IPS-NIHi11 (cell line): ENCODE data around the gene DMRT1.

Source experiments
- DNase-seq: peaks from one replicate; pipeline ENCODE4 v3.0.0; 2012; ENCODE audit warnings: mixed read lengths, low spot score

Gene DMRT1

DNA sequence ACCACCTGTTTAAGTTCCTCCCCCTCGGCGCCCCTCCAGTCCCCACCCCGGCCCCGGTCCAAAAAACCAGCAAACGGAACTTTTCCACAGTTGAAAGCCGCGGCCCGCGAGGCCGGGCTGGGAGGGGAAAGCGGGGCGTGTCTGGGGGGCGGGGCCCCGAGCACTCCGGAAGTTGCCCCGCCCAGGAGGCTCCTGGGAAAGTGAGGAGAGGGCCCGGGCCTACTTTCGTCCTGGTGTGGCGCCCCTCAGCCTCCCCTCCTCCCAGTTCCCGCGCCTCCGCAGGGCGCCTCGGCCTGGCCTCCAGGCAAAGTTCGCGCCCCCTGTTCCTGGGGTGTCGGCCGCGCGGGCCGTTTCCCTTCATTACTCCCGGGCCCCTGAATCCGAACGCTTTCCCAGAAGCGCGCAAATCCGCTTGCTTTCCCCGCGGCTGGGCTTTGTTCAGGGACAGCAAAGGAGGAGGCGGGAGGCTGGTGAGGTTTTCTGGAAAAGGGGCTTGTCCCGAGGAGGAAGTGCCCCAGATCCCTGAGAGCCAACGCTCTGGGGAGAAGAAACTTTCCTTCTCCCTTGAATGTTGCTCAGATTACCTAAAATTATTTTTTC, 130.5 kb downstream of the DMRT1 start:
- peak; percentile 83 for DNase-seq

DNA sequence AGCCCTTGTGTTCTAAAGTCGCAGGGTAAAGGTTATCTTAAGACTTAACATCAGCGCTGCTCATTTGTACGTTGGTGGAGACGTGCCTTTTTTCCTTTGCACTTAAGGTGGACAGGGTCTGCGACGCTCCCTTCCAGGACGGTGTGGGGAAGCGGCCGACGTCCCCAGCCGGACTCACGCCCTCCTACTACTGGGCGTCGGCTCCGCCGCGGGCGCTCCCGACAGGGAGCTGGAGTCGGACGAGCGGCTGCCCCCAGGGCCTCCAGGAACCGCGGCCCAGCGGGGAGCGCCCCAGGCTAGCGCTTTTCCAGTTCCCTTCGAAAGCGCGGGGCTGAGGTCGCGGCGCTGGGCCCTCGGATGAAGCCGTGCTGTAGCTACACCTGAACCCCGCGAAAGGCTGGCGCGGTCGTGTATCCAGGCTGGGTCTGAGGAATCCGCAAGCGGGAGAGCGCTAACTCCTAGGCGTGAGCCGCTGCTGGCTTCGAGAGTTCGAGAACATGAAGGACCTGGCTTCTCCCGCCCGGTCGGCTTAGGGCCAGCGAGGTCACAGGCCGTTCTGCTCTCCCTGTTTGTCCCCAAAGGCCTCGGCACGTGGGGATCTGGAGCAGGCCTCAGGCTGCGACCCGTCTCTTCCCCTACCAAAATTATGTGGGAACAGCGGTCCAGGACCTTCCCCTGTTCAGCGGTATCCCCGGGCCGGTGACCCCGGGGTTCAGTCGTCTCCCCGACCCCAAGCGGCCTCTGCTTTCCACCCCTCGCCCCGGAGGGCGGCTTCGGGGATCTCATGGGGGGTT, 131.2 kb downstream of the DMRT1 start:
- DNase-seq = no peak

DNA sequence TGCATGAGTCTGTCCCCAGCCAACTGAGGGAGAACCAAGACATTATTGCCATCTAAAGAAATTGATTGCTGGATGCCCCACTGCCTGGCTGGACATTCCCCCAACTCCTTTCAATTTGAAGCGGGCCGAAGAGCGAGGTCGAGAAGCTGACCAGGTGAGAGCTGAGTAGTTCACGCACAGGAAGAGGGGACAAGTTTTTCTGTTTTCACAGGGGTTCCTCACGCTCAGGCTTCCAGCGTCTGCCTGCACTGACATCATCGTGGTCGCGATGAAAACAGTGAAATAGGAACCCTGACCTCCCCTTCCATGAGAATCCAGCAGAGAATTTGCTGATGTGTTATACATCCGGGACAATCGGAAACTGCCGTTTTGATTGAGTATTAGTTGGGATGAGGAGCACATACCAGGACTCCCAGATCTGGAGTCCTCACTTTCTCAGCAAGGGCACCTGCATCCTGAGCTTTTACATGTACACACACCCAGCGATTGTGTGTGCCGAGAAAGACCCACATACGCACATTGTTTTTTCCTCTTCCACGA, 131.9 kb downstream of the DMRT1 start:
- no peak for DNase-seq

DNA sequence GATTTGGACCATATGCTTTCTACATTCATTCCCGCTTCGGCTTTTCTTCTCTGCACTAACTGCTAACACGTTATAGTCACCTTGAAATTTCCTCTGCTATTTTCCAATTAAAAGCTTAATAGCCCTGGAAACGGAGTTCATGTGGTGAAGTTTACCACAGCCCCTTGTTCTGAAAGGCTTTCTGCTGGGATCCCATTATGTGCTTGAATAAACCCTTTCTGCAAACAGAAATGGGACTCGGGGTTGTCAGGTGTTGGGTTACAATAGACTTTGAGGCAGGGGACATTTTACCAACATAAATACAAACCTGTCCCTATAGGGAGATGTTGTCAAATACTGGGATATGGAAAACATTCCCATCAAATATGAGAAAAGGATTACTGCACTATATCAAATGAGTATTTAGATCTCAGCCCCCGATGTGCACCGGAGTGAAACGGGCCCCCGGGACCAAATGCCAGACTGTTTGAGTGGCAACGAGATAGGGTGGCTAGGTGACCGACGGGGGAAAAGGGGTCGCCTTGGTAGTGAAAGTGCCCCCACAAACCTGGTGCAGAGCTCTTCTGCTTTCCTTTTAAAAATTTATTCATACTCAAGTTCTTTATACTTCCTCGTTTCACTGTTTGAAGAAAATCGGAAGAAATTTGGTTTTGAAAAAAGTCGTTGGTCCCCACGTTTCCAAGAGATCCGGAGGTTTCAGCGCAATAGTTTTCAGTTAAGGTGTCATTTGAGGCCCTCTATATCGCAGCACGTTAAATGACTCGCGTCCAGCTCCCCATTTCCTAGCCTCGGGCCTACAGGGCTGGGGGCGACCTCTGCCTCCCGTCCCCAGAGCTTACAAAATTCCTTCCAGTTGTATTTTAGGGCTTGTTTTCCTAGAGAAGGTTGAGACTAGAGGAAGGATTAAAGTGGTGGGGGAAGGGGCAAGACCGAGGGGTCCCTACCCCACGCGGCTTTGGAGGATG, 132.8 kb downstream of the DMRT1 start:
- no peak for DNase-seq

DNA sequence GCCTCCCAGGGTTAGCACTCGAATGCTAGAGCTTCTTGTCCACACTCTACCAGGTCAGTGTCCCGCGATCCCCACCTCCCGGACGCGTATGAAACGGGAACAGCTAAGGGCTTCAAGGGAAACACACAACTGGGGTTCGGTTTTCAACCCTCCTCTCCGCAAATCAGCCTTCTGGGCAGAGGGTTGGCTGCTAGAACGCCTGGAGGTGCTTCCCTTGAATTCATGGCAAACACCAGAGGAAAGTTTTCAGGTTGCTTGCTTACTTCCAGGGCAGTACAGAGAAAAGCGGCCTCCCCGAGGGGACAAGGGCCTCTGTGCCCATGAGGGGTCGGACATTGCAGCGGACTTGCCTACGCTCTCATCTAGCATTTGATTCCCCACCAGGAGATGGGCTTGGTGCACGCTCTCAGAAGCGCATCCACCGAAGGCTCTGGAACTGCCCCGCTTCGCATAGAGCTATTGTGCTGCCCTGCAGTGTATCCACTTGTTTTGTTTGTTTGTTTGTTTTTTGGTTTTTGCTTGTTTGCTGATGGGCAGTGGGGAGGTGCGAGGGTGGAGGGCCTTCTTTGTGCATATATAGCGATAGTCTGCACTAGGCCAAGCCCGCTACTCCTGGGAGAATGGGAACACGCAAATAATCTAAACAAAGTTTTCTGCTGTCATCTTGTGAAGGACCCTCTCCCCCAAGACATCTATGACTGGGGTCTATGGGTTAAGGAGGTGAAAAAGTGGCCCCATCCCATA, 133.7 kb downstream of the DMRT1 start:
- DNase-seq = no peak

DNA sequence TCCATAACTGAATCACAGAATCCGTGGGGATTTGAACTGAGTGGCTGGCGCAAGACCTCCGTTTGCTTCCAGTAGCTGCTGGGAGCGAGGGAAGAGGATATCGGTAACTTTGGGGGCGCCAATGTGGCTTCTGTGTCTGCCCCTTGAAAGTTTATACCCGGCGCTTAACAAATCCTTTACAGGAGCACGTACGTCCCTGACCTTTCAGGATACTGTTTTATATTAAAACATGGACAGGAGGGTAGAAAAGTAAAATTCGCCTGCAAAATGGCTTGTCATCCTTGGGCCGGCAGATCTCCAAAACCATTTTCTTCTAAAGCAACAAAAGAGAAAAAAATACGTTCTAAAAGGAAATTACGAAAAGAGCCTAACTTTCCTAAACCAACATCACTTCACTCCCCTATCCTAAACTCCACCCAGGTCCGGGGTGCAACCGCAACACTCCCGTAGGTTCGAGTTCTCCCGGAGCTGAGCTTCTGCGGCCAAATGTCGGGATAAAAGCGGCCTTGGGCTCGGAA, 134.3 kb downstream of the DMRT1 start:
- no peak for DNase-seq

DNA sequence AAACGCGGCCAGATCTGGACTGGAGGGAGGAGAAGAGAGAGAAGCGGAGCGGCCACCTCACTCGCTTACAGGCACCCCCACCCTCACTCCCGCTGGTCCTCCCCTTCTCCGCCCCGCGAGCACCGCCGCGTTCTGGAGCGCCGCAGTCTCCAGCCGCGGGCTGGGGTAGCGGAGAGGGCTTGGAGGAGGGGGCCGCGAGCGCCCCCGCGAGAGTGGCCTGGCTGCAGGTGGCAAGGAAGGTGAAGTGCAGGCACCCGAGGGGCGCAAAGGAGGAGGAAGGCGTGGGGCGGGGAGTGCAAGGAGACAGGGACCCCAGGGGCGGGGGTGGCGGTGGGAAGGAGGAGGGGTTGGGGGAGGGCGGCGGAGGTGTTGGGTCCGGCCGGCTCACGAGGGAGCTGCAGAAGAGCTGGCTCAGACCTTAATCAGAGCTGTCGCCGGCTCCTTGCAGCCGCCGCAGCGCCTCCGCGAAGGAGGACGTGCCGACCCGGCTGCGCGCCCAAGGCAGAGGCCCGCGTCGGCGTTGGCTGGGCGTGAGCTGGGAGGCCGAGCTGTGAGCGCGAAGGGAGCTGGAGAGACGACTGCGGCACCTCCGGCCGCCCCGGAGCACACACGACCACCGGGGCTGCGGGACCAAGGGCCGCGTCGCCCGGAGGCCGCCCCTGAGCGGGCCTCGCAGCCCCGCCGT, 134.9 kb downstream of the DMRT1 start, which contains the start of gene DMRT3:
TSS of gene DMRT3 (plus strand) at position 398 of the 685 bp plus-strand sequence. CDS start 347 bp downstream, outside the sequence.
- peak; percentile 79 for DNase-seq

DNA sequence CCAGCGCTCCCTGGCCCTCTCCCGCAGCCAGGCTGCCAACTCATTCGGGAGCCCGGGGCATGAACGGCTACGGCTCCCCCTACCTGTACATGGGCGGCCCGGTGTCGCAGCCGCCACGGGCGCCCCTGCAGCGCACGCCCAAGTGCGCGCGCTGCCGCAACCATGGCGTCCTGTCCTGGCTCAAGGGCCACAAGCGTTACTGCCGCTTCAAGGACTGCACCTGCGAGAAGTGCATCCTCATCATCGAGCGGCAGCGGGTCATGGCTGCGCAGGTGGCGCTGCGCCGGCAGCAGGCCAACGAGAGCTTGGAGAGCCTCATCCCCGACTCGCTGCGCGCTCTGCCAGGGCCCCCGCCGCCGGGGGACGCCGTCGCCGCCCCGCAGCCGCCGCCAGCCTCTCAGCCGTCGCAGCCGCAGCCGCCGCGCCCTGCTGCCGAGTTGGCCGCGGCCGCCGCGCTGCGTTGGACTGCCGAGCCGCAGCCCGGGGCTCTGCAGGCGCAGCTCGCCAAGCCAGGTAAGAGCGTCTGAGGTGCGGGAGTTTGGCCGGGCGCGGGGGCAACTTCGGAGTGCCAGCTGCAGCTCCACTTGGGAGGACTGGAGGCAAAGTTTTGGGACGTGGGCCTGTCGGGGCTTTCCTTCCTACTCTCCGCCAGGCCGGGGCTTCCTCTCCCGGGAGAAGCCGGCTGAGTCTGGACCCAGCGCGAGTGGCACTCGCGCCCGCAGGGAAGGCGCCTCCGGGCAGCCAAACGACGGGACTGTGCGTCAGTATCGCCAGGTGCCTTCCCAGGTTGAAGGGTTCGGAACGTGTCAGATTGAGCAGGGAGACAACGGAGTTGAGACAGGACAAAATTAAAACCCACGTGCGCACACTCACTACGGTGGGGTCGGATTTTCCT, 135.7 kb downstream of the DMRT1 start:
- DNase-seq = peak; percentile 68

DNA sequence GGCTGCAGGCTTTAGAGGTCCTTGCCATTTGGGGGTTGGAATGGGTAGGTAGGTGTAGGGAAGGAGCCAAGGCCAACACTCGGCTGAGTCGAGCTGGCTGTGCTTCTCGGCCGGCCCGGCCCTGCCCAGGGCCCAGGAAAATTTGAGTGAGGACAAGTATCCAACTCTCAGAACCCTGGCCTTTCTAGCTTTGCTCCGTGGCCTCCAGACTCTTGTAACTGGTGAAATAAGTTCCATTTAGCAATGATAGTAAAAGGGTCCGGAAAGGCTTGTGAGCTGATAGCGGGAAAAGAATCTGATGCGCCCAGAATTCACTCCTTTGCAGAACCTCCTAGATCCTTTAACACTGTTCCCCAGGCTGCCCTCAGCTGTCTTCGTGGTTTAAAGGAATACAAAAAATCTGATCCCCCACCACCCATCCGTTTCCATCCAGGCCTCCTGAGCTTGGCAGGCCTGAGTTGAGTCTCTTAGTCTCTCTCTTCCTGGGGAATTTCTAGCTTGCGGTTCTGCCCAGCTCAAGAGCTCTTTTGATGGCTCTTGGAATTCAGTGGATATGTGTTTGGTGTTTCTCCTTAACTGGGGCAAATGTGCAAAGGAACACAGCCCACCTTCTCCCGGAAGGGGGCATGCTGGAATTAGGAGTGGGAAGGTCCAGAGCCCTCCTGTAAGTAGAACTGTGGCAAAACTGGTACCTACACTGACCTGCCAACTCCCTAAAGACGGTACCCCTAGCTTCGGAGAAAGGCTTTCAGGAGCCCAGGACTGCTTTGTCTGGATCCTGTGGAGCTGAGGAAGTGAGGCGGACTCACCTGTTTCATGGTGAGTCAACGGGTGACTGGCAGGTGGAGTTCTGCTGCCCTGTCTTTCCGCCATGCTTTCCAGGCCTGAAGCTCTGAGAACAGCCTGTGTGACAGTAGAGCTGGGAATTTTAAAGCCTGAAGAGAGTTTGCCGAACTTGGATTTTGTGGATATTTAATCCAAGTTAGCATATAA, 136.6 kb downstream of the DMRT1 start:
- DNase-seq = no peak

DNA sequence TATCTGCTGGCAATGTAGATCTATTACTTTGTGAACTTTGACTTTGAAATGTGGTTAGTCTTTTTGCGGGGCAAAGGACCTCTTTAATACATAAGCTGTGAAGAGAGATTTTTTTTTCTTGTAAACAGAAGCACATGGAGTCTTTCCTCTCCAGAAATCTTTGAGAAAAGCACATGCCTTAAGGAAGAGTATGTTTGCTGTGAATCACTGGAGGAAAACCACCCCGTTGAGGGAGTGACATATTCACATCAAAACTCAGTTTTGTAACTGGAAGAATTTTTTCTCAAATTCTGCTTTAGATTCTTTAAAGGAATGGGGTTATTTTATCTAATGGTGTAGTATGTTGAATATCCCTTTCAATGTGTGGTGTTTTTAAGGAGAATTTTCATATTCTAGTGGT, 138.5 kb downstream of the DMRT1 start:
- no peak for DNase-seq

DNA sequence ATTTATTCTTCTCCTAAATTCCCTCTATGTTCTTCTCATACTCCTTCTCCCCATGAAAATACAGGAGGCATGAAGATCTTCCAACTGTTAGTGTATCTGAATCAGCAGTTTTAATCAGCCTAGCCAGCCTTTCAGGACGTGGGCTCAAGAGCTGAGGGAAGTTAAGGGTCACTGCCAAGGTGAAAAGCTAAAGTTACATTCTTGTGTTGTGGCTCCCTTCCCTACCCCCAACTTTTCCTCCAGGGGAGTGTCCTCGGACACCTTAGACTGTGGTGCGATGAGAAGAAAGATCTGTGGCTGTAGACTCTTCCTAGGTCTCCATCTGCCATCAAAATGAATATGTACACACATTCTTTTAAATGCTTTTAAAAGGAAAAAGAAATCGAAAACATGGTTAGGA, 139.1 kb downstream of the DMRT1 start:
- DNase-seq = no peak

DNA sequence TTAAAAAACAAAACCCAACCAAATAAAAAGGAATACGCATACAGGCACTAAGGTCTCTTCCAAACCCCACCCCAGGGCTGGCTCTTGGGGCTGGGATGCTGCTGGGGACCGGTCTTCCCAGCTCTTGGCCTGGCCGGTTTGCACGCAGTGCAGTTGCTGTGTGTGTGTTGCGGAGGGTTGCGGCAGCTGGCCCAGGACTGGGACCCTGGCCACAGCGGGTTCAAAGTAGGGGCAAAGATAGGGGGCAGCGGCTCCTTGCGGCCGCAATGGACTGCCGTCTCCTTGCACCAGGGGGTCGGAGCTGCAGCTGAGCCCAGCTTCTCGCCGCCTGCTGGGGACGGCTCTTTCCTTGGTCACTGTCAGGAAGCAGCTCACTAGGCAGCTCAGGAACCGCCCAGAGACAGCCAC, 140.0 kb downstream of the DMRT1 start:
- peak; percentile 45 for DNase-seq

DNA sequence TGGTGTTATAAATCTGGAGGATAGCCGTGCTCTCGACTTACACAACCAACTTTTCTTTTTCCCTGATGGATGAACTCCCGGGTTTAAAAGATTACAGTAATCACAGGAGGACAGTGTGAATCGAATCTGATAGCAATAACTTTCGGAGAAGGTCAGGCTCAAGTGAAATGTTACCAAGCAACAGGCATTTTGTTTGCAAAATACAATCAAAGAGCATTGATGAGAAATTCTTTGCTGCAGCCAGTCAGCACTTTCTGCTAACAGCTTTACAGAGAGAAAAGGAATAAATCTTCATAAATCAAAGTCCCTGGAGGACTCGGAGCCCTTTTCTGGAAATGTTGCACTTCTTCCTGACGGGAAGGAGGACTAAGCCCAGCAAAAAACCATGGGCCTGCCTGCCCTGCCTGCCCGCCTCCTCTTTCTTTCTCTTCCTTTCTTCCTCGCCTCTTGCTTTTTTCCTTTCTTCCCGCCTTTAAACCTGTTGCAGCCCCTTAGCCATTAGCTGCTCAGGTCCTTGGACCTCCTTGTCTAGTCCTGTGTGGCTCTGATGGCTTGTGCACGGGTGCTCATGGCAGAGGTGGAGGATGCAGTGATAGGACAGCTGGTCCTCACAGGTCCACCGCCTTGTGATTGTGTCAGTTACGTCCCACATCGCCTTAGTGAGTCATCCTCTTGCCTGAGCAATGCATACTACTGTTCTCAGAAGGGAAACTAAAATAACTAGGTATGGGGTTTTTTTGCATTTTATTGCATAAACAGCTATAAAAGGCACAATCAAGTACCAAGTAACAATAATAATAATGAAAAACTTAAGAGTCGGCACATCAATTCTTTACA, 141.1 kb downstream of the DMRT1 start:
- DNase-seq = no peak

DNA sequence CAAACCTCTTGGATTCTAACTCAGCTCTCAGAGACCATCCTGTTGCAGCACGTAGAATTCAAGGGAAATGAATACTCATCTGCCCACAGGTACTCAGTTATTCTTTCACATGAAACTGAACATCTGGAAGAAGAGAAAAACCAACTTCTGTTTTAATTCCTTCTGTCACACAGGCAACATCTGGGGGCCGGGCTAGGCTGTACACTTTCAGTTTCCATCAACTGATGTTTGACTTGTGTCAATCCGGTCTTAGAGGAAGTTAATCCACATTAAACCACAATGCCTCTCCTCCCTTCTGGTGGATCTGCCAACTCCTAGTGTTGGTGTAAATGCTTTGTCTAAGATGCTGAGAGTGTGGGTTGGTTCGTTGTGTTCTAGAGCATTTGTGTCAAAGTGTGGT, 152.5 kb downstream of the DMRT1 start:
- DNase-seq = no peak

DNA sequence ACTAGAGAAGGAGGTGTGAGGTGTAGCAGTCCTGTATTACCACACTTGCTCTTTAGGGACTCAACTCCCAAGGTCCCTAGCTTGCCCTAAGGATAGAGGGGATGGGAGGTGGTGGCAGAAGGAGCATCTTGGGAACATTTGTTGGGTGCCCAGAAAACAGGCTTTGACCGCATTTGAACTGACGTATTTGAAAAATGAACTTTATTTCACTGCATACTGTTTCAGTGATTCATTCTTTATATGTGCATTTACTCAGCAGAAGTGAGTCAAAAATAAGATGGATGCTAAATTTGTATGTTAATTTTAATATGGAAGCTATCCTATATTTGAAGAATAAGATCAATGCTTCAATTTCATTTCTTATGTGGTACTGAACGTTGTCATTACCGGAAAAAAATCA, 153.7 kb downstream of the DMRT1 start:
- no peak for DNase-seq

DNA sequence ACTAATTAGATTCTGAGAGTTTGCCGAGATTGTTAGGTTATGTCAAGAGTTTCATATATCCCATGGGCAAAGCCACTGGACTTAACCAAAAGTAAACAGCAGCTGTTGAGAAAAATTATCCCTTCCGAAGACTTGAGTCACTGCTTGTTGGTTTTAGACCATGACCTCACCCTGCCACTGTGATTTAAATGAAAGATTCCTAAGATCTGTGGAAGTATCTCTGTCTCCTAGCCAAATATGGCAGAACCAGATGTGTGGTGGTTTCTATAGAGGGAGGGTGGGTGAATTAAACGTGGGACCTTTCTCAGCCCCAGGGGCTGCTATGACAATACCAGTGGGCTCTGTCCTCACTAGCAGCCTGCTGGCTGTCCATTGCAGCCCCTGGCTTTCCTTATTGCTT, 154.3 kb downstream of the DMRT1 start:
- no peak for DNase-seq
